ENCODE measurements around the gene HNRNPK.

The HNRNPK gene

GRCh38 chr9:83979812-83980394 lies at the start of gene HNRNPK:
Gene HNRNPK, minus strand, starts transcription at chr9:83980215. Its CDS starts 1,963 bp downstream, at chr9:83978252.
- Mint-ChIP-seq H3K4me3 (peak within 1 kb of the TSS; percentile 100), H3K9me3 (no peaks in the 10 kb centered on the region), H3K27ac (peak within 1 kb of the TSS; percentile 98), H3K4me1 (ENCODE audit: low read depth) (peaks cover 47% of the 10 kb centered on the region), H3K36me3 (ENCODE audit: low read depth) (peaks cover 79% of the 10 kb centered on the region), H3K27me3 (no peaks in the 10 kb centered on the region)
- DNase-seq = peak; percentile 100

- no peaks in the 10 kb centered on the region for H3K36me3 Mint-ChIP-seq (ENCODE audit: low read depth)
- no peak overlapping the region for H3K4me3 Mint-ChIP-seq
- no peaks in the 10 kb centered on the region for H3K9me3 Mint-ChIP-seq
- no peak for DNase-seq
- no peaks in the 10 kb centered on the region for H3K4me1 Mint-ChIP-seq (ENCODE audit: low read depth)
- no peaks in the 10 kb centered on the region for H3K27me3 Mint-ChIP-seq
- no peak overlapping the region for H3K27ac Mint-ChIP-seq
These were observed 47.2 kb upstream of the HNRNPK start for GRCh38 chr9:84027201-84027600.

- Mint-ChIP-seq H3K27me3 (no peaks in the 10 kb centered on the region), H3K9me3 (no peaks in the 10 kb centered on the region), H3K4me3 (no peak overlapping the region), H3K36me3 (ENCODE audit: low read depth) (no peaks in the 10 kb centered on the region), H3K4me1 (ENCODE audit: low read depth) (no peaks in the 10 kb centered on the region), H3K27ac (no peak overlapping the region)
- no peak for DNase-seq
These were observed 44.1 kb upstream of the HNRNPK start for GRCh38 chr9:84024041-84024575.

DNA sequence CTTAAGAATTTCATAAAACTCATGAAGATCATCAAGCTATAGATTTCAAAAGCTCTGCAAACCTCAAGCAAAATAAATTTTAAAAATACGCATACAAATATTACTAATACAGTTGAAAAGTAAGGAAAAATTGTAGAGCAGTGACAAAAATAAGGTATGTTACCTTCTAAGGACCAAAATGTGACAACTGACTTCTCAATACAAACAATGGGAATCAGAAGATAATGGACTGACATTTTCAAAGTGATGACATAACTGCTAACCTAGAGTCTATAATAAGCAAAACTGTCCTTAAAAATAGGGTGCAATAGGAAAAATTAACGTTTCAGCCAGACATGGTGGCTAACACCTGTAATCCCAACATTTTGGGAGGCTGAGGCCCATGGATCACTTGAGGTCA lies 27.6 kb upstream of the HNRNPK start:
- no peaks in the 10 kb centered on the region for H3K9me3 Mint-ChIP-seq
- DNase-seq = no peak
- no peaks in the 10 kb centered on the region for H3K27me3 Mint-ChIP-seq
- H3K27ac Mint-ChIP-seq = no peak overlapping the region
- peaks cover 17% of the 10 kb centered on the region for H3K36me3 Mint-ChIP-seq (ENCODE audit: low read depth)
- H3K4me3 Mint-ChIP-seq = no peak overlapping the region
- H3K4me1 Mint-ChIP-seq (ENCODE audit: low read depth) = no peaks in the 10 kb centered on the region

DNA sequence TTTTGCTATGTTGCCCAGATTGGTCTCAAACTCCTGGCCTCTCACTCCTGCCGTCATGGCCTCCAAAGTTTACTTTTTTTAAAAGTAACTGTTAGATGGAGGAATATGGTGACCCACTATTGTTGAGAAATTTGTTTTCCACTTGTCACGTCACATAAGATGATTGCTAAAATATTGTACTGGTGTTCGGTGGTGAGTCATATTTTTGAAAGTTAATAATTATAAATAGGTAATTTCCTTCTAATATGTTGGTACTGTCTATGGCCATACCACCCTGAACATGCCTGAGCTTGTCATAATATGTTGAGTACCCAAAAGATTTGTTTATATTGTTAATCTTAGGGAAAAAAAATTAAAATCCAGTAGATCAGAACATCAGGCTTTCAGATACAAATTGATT lies 23.2 kb upstream of the HNRNPK start:
- Mint-ChIP-seq H3K27ac (no peak overlapping the region), H3K36me3 (ENCODE audit: low read depth) (peaks cover 49% of the 10 kb centered on the region), H3K9me3 (no peaks in the 10 kb centered on the region), H3K27me3 (no peaks in the 10 kb centered on the region), H3K4me3 (no peak overlapping the region), H3K4me1 (ENCODE audit: low read depth) (peaks cover 11% of the 10 kb centered on the region)
- DNase-seq = no peak

- H3K4me1 Mint-ChIP-seq (ENCODE audit: low read depth) = peaks cover 11% of the 10 kb centered on the region
- peaks cover 51% of the 10 kb centered on the region for H3K36me3 Mint-ChIP-seq (ENCODE audit: low read depth)
- H3K27me3 Mint-ChIP-seq = no peaks in the 10 kb centered on the region
- H3K9me3 Mint-ChIP-seq = no peaks in the 10 kb centered on the region
- H3K4me3 Mint-ChIP-seq = no peak overlapping the region
- no peak for DNase-seq
- H3K27ac Mint-ChIP-seq = no peak overlapping the region
These were observed 22.3 kb upstream of the HNRNPK start for GRCh38 chr9:84002344-84002743.

GRCh38 chr9:84001621-84002020 lies 21.6 kb upstream of the HNRNPK start:
- H3K4me3 Mint-ChIP-seq = no peak overlapping the region

DNA sequence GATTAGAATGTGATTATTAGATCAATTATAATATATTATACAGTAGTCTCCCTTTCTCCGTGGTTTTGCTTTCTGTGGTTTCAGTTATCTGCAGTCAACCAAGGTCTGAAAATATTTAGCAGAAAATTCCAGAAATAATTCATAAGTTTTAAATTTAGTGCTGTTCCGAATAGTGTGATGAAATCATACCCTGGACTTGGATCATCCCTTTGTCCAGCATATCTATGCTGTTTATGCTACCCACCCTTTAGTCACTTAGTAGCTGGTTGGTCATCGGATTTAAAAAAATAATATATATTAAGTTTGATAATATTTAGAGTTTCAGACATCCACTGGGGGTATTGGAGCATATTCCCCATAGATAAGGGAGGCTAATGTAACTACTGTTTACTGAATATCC lies 20.2 kb upstream of the HNRNPK start:
- H3K4me1 Mint-ChIP-seq (ENCODE audit: low read depth) = peaks cover 14% of the 10 kb centered on the region
- H3K36me3 Mint-ChIP-seq (ENCODE audit: low read depth) = peaks cover 57% of the 10 kb centered on the region
- H3K27me3 Mint-ChIP-seq = no peaks in the 10 kb centered on the region
- H3K9me3 Mint-ChIP-seq = no peaks in the 10 kb centered on the region
- H3K27ac Mint-ChIP-seq = no peak overlapping the region
- no peak overlapping the region for H3K4me3 Mint-ChIP-seq
- DNase-seq = no peak

More at GRCh38 chr9:84001621-84002020, 21.6 kb upstream of the HNRNPK start:
- peaks cover 11% of the 10 kb centered on the region for H3K4me1 Mint-ChIP-seq (ENCODE audit: low read depth)
- H3K36me3 Mint-ChIP-seq (ENCODE audit: low read depth) = peaks cover 51% of the 10 kb centered on the region
- no peak for DNase-seq
- no peak overlapping the region for H3K27ac Mint-ChIP-seq
- H3K27me3 Mint-ChIP-seq = no peaks in the 10 kb centered on the region
- no peaks in the 10 kb centered on the region for H3K9me3 Mint-ChIP-seq

DNA sequence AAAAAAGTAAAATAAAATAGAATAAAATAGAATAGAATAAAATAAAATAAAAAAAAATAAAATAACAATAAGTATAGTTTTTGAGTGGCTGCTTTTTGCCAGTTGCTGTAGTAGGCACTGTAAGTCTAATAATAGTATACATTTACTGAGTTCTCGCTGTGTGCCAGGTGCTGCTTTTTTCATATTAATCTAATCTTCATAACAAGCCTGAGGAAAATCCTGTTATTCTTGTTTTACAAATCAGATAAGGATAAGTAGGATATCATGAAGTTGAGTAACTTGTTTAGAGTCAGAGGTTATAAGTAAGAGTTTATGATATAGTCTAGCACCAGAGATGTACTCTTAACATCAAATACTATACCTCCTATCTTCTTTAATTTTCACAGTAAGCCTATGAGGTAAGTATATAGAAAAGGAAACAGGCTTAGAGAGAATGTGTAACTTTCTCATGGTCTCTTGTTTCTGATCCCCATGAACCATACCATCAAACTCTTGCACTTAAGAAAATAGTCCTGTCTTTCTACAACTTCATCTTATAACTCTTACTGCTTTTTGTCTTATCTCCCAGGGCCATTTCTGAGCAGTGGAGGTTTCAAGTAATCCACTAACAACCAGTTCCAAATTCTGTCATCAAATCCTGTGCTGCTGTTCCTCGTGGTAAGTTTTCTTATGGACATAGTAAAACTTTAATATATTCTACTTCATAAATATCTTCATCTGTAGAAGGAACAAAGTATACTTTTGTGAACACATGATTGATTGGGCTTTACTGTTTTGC lies 19.3 kb upstream of the HNRNPK start:
- Mint-ChIP-seq H3K4me3 (no peak overlapping the region), H3K9me3 (no peaks in the 10 kb centered on the region), H3K36me3 (ENCODE audit: low read depth) (peaks cover 58% of the 10 kb centered on the region), H3K4me1 (ENCODE audit: low read depth) (peaks cover 14% of the 10 kb centered on the region), H3K27me3 (no peaks in the 10 kb centered on the region), H3K27ac (no peak overlapping the region)
- DNase-seq = no peak

GRCh38 chr9:83996126-83996525 lies 16.1 kb upstream of the HNRNPK start:
- no peak for DNase-seq
- Mint-ChIP-seq H3K9me3 (no peaks in the 10 kb centered on the region), H3K36me3 (ENCODE audit: low read depth) (peaks cover 51% of the 10 kb centered on the region), H3K27ac (no peak overlapping the region), H3K27me3 (no peaks in the 10 kb centered on the region), H3K4me3 (no peak overlapping the region), H3K4me1 (ENCODE audit: low read depth) (peaks cover 4% of the 10 kb centered on the region)

DNA sequence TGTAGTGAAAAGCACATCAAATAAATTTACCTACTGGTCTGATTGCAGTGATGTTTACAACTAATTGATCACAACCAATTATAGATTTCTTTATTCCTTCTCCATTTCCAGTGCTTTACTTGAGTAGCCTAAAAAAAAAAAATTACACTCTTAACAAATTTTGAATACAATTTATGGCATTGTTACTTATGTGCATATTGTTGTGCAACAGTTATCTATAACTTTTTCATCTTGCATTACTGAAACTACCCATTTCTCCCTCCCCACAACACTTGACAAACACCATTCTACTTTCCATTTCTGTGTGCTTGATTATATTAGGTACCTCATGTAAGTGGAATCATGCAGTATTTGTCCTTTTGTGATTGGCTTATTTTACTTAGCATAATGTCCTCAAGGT lies 12.9 kb upstream of the HNRNPK start:
- H3K4me3 Mint-ChIP-seq = no peak overlapping the region
- no peak for DNase-seq
- no peaks in the 10 kb centered on the region for H3K9me3 Mint-ChIP-seq
- peaks cover 4% of the 10 kb centered on the region for H3K4me1 Mint-ChIP-seq (ENCODE audit: low read depth)
- no peaks in the 10 kb centered on the region for H3K27me3 Mint-ChIP-seq
- no peak overlapping the region for H3K27ac Mint-ChIP-seq
- H3K36me3 Mint-ChIP-seq (ENCODE audit: low read depth) = peaks cover 59% of the 10 kb centered on the region

- Mint-ChIP-seq H3K4me3 (no peak overlapping the region), H3K4me1 (ENCODE audit: low read depth) (peaks cover 5% of the 10 kb centered on the region), H3K27ac (no peak overlapping the region), H3K9me3 (no peaks in the 10 kb centered on the region), H3K36me3 (ENCODE audit: low read depth) (peaks cover 61% of the 10 kb centered on the region), H3K27me3 (no peaks in the 10 kb centered on the region)
- DNase-seq = no peak
These were observed 12.4 kb upstream of the HNRNPK start for GRCh38 chr9:83992407-83992806.

- H3K4me1 Mint-ChIP-seq (ENCODE audit: low read depth) = peaks cover 13% of the 10 kb centered on the region
- no peak for DNase-seq
- H3K27me3 Mint-ChIP-seq = no peaks in the 10 kb centered on the region
- no peak overlapping the region for H3K4me3 Mint-ChIP-seq
- H3K27ac Mint-ChIP-seq = no peak overlapping the region
- H3K36me3 Mint-ChIP-seq (ENCODE audit: low read depth) = peaks cover 64% of the 10 kb centered on the region
- H3K9me3 Mint-ChIP-seq = no peaks in the 10 kb centered on the region
These were observed 11.3 kb upstream of the HNRNPK start for GRCh38 chr9:83991355-83991754.

DNA sequence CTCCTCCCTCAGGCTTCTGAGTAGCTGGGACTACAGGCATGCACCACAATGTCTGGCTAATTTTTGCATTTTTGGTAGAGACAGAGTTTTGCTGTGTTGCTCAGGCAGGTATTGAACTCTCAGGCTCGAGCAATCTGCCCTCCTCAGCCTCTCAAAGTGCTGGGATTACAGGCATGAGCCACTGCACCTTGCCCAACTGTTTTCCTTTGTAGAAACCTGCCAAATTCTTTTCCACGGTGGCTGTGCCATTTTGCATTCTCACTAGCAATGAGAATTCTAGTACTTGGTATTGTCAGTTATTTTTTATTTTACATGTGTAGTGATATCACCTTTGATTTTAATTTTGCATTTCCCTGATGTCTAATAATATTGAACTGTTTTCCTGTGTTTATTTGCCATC lies 8.4 kb upstream of the HNRNPK start:
- H3K9me3 Mint-ChIP-seq = no peaks in the 10 kb centered on the region
- no peaks in the 10 kb centered on the region for H3K27me3 Mint-ChIP-seq
- no peak for DNase-seq
- H3K36me3 Mint-ChIP-seq (ENCODE audit: low read depth) = peaks cover 50% of the 10 kb centered on the region
- H3K4me1 Mint-ChIP-seq (ENCODE audit: low read depth) = peaks cover 17% of the 10 kb centered on the region
- no peak overlapping the region for H3K4me3 Mint-ChIP-seq
- H3K27ac Mint-ChIP-seq = no peak overlapping the region

DNA sequence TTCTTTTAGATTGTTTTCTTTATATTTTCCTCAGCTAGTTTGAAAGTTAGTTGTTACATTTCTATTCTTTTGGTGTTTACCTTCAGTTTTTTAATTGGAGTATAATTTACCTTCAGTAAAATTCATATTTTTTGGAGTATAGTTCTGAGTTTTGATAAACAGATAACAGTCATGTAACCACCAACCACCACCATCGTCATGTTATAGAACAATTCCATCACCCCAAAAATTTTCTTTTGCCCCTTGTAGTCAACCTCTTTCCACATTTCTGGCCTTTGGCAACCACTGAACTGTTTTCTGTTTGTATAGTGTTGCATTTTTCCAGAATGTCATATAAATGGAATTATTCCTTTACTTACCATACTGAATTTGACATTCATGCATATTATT lies 7.4 kb upstream of the HNRNPK start:
- Mint-ChIP-seq H3K27me3 (no peaks in the 10 kb centered on the region), H3K4me3 (no peak overlapping the region), H3K9me3 (no peaks in the 10 kb centered on the region), H3K36me3 (ENCODE audit: low read depth) (peaks cover 56% of the 10 kb centered on the region), H3K4me1 (ENCODE audit: low read depth) (peaks cover 26% of the 10 kb centered on the region), H3K27ac (peak overlapping the region; percentile 53)
- no peak for DNase-seq
